HepG2 (cell line): ENCODE data around the gene TBX6. TPM values are rescaled to one million over a fixed set of nuclear protein-coding genes. Genes with fewer than 3 reads are reported as not detected.

Experiments
- EZH2 ChIP-seq: conservative IDR thresholded peaks from 2 replicates; pipeline ENCODE4 v1.6.1; 2012; ENCODE audit warnings: mild to moderate bottlenecking, low read depth, low read length, moderate library complexity
- MAFK ChIP-seq, 2 experiments: IDR thresholded peaks in 1 of 2; conservative IDR thresholded peaks in 1 of 2; 2 replicates each; pipeline ENCODE4 v1.6.1; 2011; ENCODE audit warnings: improper control_type of control experiment in 2 of 2, low read length in 2 of 2
- MTERF4 ChIP-seq: sonication (generic); formaldehyde crosslinking; IDR thresholded peaks from 2 replicates; pipeline ENCODE4 v1.8.0; 2023; ENCODE audit warnings: mild to moderate bottlenecking, missing genetic modification reagents
- MYNN ChIP-seq: sonication (generic); formaldehyde crosslinking; IDR thresholded peaks from 2 replicates; pipeline ENCODE4 v1.4.0; 2020; ENCODE audit warnings: mild to moderate bottlenecking, low read depth, missing genetic modification reagents
- RBFOX2 ChIP-seq: fragments of 200-400 bp; formaldehyde crosslinking; IDR thresholded peaks from 2 replicates; pipeline ENCODE4 v1.6.1; 2017; ENCODE audit warnings: low read depth, mild to moderate bottlenecking, low read length
- SETDB1 ChIP-seq: sonication (generic); formaldehyde crosslinking; IDR thresholded peaks from 2 replicates; pipeline ENCODE4 v1.5.1; 2020; ENCODE audit warnings: missing genetic modification reagents, mild to moderate bottlenecking, borderline replicate concordance
- ZBTB44 ChIP-seq: sonication (generic); formaldehyde crosslinking; IDR thresholded peaks from 2 replicates; pipeline ENCODE4 v1.4.0; 2020; ENCODE audit warnings: missing genetic modification reagents
- ZFP1 ChIP-seq: IDR thresholded peaks from 2 replicates; pipeline ENCODE4 v1.6.1; 2016
- ZNF33B ChIP-seq: sonication (generic); formaldehyde crosslinking; IDR thresholded peaks from 2 replicates; pipeline ENCODE4 v1.5.1; 2020; ENCODE audit warnings: mild to moderate bottlenecking, missing genetic modification reagents
- ZNF563 ChIP-seq: sonication (generic); formaldehyde crosslinking; IDR thresholded peaks from 2 replicates; pipeline ENCODE4 v1.8.0; 2022; ENCODE audit warnings: mild to moderate bottlenecking, moderate library complexity, missing genetic modification reagents
- polyA plus RNA-seq, 8 experiments: library from polyadenylated mRNA; depleted of rRNA in 3 of 8; stranded (reverse) in 7 of 8; unstranded in 1 of 8; fragments of >200 nt; fragmentation: Illumina TruSeq in 4 of 8; extraction: Trizol in 4 of 8; gene quantifications; 2 replicates each; pipeline versions ENCODE4 v1.2.1 to v1.2.3, GENCODE V29; 2011 to 2016; ENCODE audit warnings: low read depth in 4 of 8, missing spikeins in 1 of 8, mixed read lengths in 1 of 8; ENCODE audit not compliant: insufficient read depth in 1 of 8
- total RNA-seq, 5 experiments: library from RNA; depleted of rRNA; stranded (reverse); fragments of >200 nt; fragmentation: Illumina TruSeq; extraction: Trizol; gene quantifications; 2 replicates each; pipeline ENCODE4 v1.2.3, GENCODE V29; 2016; ENCODE audit warnings: low read depth in 1 of 5
- TF ChIP-seq, protein P1 (sequence below): IDR thresholded peaks from 2 replicates; pipeline ENCODE4 v1.6.1; 2016; ENCODE audit warnings: missing compliant biosample characterization, missing genetic modification reagents, borderline replicate concordance
- TF ChIP-seq, protein P2 (sequence below): IDR thresholded peaks from 2 replicates; pipeline ENCODE4 v1.6.1; 2016
- TF ChIP-seq, protein P3 (sequence below): sonication (generic); formaldehyde crosslinking; IDR thresholded peaks from 2 replicates; pipeline ENCODE4 v1.8.0; 2022; ENCODE audit warnings: low read depth, missing genetic modification reagents
- TF ChIP-seq, protein P4 (sequence below): sonication (generic); formaldehyde crosslinking; IDR thresholded peaks from 2 replicates; pipeline ENCODE4 v1.5.1; 2020; ENCODE audit warnings: missing genetic modification reagents, mild to moderate bottlenecking, borderline replicate concordance
- TF ChIP-seq, protein P5 (sequence below): sonication (generic); formaldehyde crosslinking; IDR thresholded peaks from 2 replicates; pipeline ENCODE4 v1.4.0; 2020; ENCODE audit warnings: mild to moderate bottlenecking, low read depth, missing genetic modification reagents

Gene TBX6
- total and polyA plus RNA-seq, 2 of the 13 experiments (the other 11 are each of a cell fraction or from before 2014, with no cell fraction given), result 0.24 to 0.42 TPM

- TF ChIP-seq, protein P1, sequence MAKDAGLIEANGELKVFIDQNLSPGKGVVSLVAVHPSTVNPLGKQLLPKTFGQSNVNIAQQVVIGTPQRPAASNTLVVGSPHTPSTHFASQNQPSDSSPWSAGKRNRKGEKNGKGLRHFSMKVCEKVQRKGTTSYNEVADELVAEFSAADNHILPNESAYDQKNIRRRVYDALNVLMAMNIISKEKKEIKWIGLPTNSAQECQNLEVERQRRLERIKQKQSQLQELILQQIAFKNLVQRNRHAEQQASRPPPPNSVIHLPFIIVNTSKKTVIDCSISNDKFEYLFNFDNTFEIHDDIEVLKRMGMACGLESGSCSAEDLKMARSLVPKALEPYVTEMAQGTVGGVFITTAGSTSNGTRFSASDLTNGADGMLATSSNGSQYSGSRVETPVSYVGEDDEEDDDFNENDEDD, result no peak
- TF ChIP-seq, protein P2, sequence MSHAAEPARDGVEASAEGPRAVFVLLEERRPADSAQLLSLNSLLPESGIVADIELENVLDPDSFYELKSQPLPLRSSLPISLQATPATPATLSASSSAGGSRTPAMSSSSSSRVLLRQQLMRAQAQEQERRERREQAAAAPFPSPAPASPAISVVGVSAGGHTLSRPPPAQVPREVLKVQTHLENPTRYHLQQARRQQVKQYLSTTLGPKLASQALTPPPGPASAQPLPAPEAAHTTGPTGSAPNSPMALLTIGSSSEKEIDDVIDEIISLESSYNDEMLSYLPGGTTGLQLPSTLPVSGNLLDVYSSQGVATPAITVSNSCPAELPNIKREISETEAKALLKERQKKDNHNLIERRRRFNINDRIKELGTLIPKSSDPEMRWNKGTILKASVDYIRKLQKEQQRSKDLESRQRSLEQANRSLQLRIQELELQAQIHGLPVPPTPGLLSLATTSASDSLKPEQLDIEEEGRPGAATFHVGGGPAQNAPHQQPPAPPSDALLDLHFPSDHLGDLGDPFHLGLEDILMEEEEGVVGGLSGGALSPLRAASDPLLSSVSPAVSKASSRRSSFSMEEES (CRISPR knock-in tag), result no peak
- no peak for TF ChIP-seq SETDB1 (CRISPR knock-in tag)
- TF ChIP-seq, protein P3, sequence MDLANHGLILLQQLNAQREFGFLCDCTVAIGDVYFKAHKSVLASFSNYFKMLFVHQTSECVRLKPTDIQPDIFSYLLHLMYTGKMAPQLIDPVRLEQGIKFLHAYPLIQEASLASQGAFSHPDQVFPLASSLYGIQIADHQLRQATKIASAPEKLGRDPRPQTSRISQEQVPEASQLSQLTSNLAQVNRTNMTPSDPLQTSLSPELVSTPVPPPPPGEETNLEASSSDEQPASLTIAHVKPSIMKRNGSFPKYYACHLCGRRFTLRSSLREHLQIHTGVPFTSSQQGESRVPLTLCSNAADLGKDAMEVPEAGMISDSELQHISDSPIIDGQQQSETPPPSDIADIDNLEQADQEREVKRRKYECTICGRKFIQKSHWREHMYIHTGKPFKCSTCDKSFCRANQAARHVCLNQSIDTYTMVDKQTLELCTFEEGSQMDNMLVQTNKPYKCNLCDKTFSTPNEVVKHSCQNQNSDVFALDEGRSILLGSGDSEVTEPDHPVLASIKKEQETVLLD (CRISPR knock-in tag), result peak; percentile 32; the same call in 1 of the 2 replicates
- no peak for TF ChIP-seq ZNF563 (CRISPR knock-in tag)
- TF ChIP-seq EZH2, result no peak
- TF ChIP-seq MAFK (conservative IDR thresholded peaks at IDR 0.05 in 1 of 2, IDR thresholded peaks at IDR 0.05 in 1 of 2; ENCODE audit: low read length in 2 of 2), result peak; percentile 98
- no peak for TF ChIP-seq MYNN (CRISPR knock-in tag)
- no peak for TF ChIP-seq RBFOX2
- no peak for TF ChIP-seq ZFP1
- TF ChIP-seq ZBTB44, result no peak
- TF ChIP-seq, protein P4, sequence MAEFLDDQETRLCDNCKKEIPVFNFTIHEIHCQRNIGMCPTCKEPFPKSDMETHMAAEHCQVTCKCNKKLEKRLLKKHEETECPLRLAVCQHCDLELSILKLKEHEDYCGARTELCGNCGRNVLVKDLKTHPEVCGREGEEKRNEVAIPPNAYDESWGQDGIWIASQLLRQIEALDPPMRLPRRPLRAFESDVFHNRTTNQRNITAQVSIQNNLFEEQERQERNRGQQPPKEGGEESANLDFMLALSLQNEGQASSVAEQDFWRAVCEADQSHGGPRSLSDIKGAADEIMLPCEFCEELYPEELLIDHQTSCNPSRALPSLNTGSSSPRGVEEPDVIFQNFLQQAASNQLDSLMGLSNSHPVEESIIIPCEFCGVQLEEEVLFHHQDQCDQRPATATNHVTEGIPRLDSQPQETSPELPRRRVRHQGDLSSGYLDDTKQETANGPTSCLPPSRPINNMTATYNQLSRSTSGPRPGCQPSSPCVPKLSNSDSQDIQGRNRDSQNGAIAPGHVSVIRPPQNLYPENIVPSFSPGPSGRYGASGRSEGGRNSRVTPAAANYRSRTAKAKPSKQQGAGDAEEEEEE (CRISPR knock-in tag), result no peak
- TF ChIP-seq MTERF4 (CRISPR knock-in tag), result no peak
- TF ChIP-seq, protein P5, sequence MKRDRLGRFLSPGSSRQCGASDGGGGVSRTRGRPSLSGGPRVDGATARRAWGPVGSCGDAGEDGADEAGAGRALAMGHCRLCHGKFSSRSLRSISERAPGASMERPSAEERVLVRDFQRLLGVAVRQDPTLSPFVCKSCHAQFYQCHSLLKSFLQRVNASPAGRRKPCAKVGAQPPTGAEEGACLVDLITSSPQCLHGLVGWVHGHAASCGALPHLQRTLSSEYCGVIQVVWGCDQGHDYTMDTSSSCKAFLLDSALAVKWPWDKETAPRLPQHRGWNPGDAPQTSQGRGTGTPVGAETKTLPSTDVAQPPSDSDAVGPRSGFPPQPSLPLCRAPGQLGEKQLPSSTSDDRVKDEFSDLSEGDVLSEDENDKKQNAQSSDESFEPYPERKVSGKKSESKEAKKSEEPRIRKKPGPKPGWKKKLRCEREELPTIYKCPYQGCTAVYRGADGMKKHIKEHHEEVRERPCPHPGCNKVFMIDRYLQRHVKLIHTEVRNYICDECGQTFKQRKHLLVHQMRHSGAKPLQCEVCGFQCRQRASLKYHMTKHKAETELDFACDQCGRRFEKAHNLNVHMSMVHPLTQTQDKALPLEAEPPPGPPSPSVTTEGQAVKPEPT (CRISPR knock-in tag), result no peak
- no peak for TF ChIP-seq ZNF33B (CRISPR knock-in tag)
Observed at GRCh38 chr16:30088237-30088831, 3.4 kb downstream of the TBX6 start (continued).
